ENCODE results near the gene MOB4.
"Not testable (repeated sequence)": the region's sequence is repeated elsewhere in the genome, so short reads cannot be mapped to it uniquely, and the experiment has no call there.

MOB4 gene

DNA sequence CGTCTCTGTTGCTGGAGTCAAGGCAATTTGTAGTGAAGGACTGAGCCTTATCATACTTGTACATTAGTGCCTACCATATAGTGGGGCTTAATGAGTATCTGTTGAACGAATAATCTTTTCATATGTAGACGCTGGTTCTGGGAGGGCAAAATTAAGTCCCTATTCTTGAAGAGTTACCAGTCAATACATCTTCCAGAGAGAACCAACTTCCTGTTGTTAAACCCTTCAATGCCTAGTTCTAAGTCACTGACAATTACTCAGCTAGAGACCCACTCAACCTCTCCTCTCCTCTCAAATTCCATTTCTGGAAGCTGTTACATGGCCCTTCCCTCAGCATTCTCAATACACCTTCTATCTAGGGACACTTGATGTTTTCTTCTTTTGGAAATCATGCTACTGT lies 1.1 kb upstream of the MOB4 start:
- no peak for DNase-seq (ENCODE audit: low spot score)

- no peak for DNase-seq (ENCODE audit: low spot score)
These were observed 539 bp upstream of the MOB4 start for GRCh38 chr2:197515315-197515738.

DNA sequence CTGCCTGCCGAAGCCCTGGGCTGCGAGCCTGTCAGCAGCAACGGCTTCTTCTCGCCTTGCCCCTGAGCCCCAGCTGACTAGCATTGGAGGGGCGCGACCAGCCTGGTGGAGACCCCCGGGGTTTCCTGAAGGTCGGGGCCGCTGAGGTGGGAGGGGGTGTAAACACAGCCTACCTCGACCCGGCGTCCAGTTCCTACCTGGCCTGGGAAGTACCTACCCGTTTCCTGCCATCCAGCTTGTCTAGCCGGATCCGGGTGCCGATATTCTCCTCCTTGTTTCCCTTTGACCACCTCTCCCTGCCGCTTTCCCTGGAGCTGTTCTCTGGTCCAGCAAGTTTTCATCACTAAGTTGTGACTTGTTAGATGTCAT lies 511 bp downstream of the MOB4 start:
- DNase-seq (ENCODE audit: low spot score): peak; percentile 18

DNA sequence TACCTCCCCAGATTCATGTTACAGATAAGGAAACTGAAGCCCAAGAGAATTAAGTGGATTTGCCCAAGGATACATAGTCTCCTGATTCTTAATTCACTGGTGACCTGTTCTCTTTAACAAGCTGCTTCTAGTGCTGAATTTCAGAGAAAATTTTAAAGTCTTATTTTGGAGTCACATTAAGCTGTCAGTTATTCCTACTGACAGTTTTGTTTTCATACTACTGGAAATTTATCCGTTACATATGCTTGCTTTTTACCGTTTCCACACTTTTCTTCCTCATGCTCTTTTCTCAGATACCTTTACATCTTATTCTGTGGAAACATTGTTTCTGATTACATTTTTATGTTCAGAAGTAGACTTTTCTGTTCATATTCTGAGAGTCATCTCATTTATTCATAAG lies 1.3 kb downstream of the MOB4 start:
- no peak for DNase-seq (ENCODE audit: low spot score)

DNA sequence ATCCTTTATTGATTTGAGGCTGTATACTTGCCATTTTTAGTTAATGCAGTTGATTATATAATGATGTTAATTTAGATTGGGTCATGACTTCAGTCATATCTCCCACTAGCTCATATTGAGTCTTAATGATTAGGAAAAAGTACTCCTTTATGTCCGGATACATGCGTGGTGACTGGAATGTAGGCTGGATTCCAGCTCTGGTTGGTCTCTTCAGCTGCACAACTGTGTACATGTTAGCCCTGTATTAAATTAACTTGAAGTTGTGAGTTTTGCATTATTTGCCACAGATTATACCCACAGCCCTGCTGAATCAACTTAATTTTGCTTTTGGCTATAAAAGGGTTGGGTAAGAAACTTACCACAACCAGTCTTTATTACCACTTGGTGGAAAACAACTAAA lies 22.5 kb downstream of the MOB4 start:
- DNase-seq (ENCODE audit: low spot score): no peak

GRCh38 chr2:197539734-197540133 lies 23.9 kb downstream of the MOB4 start:
- DNase-seq (ENCODE audit: low spot score): no peak

- no peak for DNase-seq (ENCODE audit: low spot score)
These were observed 27.3 kb downstream of the MOB4 start for GRCh38 chr2:197543206-197543605.

GRCh38 chr2:197547163-197547900 lies 31.5 kb downstream of the MOB4 start:
- no peak for DNase-seq (ENCODE audit: low spot score)

DNA sequence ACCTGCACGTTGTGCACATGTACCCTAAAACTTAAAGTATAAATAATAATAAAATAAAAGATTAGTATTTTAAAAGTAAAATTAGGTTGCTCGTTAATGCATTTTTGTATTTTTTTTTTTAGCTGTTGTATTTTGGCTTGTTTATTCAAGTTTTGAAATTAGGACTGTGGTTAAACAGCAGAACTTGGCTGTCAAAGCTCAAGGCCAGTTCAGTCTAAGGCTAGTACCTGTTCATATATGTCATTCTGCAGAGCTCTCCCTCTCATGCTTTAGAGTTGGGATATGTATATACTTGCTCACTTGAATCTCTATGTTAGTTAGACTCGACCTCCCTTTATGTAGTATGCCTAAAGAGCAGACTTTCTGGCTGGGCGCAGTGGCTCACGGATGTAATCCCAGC lies 32.7 kb downstream of the MOB4 start:
- no peak for DNase-seq (ENCODE audit: low spot score)

GRCh38 chr2:197551260-197551659 lies 35.4 kb downstream of the MOB4 start:
- not testable (repeated sequence) for DNase-seq (ENCODE audit: low spot score)

DNA sequence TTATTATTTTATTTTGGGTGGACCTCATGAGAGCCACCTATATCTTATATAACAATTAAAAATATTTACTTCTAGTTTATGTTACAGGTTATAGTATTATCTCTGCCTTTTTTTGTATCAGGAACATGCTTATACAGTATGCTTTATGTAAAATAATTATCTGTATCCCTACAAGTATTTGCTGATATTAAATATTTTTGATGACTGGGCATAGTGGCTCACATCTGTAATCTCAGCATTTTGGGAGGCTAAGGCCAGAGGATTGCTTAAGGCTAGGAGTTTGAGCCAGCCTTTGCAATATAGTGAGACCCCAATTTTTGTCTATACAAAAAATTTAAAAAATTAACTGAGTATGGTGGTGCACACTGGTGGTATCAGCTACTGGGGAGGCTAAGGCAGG lies 39.6 kb downstream of the MOB4 start:
- DNase-seq (ENCODE audit: low spot score): no peak

DNA sequence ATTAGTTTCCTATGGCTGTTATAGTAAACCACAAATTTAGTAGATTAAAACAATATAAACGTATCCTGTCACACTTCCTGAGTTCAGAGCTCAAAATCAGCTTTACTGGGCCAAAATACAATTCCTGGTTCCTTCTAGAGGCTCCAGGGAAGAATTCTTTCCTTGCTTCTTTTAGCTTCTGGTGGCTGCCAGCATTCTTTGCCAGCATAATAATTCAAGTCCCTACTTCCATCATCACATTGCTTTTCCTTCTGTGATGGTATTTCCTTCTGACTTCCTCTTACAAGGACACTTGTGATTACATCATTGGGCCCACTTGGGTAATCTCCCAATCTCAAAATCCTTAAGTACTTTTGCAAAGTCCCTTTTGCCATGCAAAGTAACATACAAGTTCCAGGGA lies 40.6 kb downstream of the MOB4 start:
- peak; percentile 8 for DNase-seq (ENCODE audit: low spot score)

DNA sequence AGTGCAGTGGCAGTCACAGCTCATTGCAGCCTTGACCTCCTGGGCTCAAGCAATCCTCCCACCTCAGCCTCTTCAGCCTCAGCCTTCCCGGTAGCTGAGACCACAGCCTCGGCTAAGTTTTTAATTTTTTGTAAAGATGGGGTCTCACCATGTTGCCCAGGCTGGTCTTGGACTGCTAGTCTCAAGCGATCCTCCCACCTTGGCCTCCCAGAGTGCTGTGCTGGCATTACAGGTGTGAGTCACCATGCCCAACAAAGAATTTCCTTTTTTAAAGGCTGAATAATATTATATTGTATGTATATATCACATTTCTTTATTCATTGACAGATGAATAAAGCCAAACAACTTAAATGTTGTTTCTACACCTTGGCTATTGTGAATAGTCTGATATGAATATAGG lies 42.5 kb downstream of the MOB4 start:
- DNase-seq (ENCODE audit: low spot score): no peak

DNA sequence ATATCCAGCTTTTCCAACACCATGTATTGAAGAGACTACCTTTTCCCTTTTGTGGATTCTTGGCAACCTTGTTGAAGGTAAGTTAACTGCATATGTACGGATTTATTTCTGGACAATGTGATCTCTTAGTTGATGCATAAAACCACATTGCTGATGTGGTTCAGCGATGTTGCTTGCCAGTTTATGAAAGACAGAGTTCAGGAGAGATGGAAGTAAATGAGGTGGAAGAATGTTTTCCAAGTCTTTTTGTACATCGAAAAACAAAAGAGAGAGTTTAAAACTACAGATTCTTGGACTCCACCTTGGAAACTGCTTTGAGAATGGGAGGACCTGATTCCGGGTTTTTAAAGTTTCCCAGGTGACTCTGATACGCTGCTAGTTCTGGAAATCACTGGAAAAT lies 43.8 kb downstream of the MOB4 start:
- DNase-seq (ENCODE audit: low spot score): no peak

- DNase-seq (ENCODE audit: low spot score): no peak
These were observed 44.3 kb downstream of the MOB4 start for GRCh38 chr2:197560146-197560665.

GRCh38 chr2:197571627-197572271 lies 55.9 kb downstream of the MOB4 start:
- peak; percentile 54 for DNase-seq (ENCODE audit: low spot score)

- DNase-seq (ENCODE audit: low spot score): no peak
These were observed 57.7 kb downstream of the MOB4 start for GRCh38 chr2:197573608-197574007.

- no peak for DNase-seq (ENCODE audit: low spot score)
These were observed 60.1 kb downstream of the MOB4 start for GRCh38 chr2:197575987-197576386.

- DNase-seq (ENCODE audit: low spot score): peak; percentile 38
These were observed 60.8 kb downstream of the MOB4 start for GRCh38 chr2:197576631-197577030.

DNA sequence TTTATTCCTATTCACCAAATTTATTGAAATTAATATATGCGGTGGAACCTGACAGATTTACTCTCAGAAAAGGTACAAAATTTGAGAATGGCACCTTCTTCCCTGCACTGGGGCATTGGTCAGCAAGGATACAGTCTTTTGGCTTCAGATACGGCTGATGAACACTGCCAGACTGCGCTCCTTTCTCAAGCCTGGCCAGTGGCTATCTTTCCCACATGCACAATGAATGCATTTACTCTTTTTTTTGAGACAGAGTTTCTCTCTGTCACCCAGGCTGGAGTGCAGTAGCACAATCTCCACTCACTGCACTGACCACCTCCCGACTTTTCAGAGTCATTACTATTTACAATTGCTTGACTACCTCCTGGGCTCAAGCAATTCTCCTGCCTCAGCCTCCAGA lies 61.6 kb downstream of the MOB4 start:
- no peak for DNase-seq (ENCODE audit: low spot score)

GRCh38 chr2:197578294-197578693 lies 62.4 kb downstream of the MOB4 start:
- not testable (repeated sequence) for DNase-seq (ENCODE audit: low spot score)

DNA sequence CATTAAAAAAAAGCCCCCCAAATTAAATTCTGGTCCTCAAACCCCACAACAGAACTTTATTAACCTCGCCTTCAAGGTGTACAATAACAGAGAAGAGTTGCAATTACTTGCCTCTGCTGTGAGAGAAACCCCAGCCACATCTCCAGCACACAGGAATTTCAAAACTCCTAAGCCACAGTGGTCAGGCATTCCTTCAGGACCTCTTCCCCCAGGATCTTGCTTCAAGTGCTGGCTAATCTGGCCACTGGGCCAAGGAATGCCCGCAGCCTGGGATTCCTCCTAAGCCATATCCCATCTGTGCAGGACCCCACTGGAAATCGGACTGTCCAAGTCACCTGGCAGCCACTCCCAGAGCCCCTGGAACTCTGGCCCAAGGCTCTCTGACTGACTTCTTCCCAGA lies 64.3 kb downstream of the MOB4 start:
- not testable (repeated sequence) for DNase-seq (ENCODE audit: low spot score)

- not testable (repeated sequence) for DNase-seq (ENCODE audit: low spot score)
These were observed 71.4 kb downstream of the MOB4 start for GRCh38 chr2:197587255-197587654.

Measured in AG08395 (cell line).